Fibroblast of skin of left quadriceps (primary cell): ENCODE data around the gene MAT2B.

Experiments used
- DNase-seq, 2 experiments: peaks; one replicate each; pipeline ENCODE4 v3.0.0-alpha.2; 2013; ENCODE audit warnings: low read depth in 2 of 2

MAT2B gene

GRCh38 chr5:163505368-163506094 is at the start of gene MAT2B:
TSS of gene MAT2B (plus strand) at chr5:163505619. CDS start at chr5:163505687, 68 bp downstream.
- peak; percentile 84 to 88 for DNase-seq

- DNase-seq, result no peak
Measured at GRCh38 chr5:163456029-163456589, 49.3 kb upstream of the MAT2B start.

- no peak for DNase-seq
Measured at GRCh38 chr5:163456840-163457239, 48.6 kb upstream of the MAT2B start.

GRCh38 chr5:163458778-163459385 is 46.5 kb upstream of the MAT2B start:
- no peak for DNase-seq

- DNase-seq, result no peak
Measured at GRCh38 chr5:163459462-163459818, 46.0 kb upstream of the MAT2B start.

DNA sequence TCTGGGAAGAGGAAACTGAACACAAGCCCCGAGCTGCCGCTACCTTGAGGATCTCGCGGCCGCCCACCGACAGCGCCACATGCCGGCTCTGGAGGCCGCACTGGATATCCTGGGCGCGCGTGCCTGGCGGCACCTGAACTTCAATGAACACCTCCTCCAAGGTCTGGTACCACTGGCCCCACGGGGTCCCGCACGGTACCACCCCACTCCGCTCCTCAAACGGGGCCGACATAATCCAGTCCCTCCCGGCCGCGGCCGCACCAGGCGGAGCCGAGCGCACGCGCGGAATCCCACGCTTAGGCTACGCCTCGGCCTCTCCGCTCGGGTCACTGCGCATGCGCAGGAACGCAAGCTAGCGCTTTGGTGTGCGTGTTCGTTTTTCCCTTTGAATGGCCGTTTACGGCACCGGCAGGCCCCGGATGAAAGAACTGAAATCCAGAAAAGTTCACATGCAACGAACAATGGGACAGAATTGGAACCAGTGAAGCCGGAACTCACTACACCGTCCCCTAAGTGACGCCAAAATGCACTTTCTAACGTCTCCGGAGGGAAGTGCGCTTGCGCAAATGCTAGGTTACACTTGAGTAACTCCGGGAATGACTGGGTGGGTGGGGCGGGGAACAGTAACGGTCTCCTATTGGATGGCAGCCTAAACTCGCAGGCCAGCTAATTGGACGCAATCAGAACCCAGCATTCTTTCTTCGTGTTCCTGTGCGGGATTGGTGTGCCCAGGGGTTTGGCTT is 45.4 kb upstream of the MAT2B start, which contains the start of gene NUDCD2:
Gene NUDCD2 (minus strand): TSS at position 284 of the 743 bp plus-strand sequence. CDS start 52 bp downstream, at position 232.
- DNase-seq, result peak; percentile 98

GRCh38 chr5:163460562-163461171 is 44.8 kb upstream of the MAT2B start, which contains the start of gene HMMR:
TSS of gene HMMR (plus strand) at chr5:163460632. CDS start at chr5:163460693, 61 bp downstream.
- DNase-seq, result no peak

- no peak for DNase-seq
Measured at GRCh38 chr5:163463063-163463435, 42.4 kb upstream of the MAT2B start.

GRCh38 chr5:163467682-163468081 is 37.7 kb upstream of the MAT2B start:
- no peak for DNase-seq

DNA sequence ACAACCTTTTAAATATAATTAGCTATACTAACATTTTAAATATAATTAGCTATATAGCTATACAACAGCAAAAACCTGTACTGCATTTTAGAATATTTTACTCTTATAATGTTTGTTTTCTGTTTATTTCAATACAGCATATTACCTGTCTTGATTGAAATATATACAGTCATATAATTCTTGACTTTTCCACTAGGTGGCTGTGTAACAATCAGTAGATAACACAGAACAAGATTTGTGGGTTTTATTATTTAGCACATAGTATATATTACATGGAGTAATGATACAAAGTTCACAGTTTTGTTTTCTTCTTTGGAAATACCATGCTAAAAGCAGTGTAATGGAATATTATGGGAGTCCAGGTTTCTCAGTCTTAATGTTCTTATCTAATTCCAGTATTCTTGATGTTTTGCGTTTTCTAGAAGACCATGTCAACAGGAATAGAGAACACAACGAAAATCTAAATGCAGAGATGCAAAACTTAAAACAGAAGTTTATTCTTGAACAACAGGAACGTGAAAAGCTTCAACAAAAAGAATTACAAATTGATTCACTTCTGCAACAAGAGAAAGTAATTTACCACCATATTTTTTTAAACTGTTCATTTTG is 31.7 kb upstream of the MAT2B start:
- DNase-seq, result no peak

DNA sequence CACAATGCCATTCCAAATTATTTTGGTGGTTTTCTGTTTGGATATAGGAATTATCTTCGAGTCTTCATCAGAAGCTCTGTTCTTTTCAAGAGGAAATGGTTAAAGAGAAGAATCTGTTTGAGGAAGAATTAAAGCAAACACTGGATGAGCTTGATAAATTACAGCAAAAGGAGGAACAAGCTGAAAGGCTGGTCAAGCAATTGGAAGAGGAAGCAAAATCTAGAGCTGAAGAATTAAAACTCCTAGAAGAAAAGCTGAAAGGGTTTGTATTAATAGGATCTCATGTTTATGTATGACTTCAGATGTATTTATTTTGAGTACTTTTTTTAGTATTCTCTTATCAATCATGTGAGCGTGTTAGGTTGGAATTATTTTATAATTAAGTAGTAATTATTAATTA is 30.0 kb upstream of the MAT2B start:
- no peak for DNase-seq

DNA sequence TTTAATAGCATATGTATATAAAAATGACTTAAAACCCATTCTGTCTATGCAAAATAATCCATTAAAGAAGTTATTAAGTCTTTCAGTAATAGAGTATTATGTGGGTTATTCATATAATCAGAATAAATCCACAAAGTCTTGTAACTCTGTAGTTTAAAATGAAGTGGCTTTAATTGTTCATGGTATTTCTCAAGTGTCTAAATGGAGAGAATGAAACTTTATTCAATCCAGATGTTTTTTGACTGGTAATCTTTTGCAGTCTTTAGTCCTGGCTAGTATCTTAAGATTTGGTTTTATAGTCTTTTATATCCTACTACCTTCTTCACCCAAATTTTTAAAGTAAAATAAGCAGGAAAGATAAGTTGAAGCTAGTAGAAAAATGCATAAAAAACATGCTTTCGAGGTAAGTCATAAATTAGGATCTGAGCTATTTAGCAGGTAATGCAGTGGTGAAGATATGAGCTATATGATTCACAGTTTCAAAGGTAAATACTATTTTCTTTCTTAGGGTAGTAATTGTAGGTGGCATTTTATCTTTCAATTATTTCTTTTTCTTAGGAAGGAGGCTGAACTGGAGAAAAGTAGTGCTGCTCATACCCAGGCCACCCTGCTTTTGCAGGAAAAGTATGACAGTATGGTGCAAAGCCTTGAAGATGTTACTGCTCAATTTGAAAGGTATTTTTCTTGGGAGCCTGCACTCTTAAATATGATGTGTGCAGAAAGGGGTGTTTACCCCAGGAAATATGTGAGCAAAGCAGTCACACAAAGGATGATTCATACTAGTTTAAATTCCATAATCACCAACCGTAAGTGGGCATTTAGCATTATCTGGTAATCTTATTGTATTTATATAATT is 27.1 kb upstream of the MAT2B start:
- DNase-seq, result no peak

DNA sequence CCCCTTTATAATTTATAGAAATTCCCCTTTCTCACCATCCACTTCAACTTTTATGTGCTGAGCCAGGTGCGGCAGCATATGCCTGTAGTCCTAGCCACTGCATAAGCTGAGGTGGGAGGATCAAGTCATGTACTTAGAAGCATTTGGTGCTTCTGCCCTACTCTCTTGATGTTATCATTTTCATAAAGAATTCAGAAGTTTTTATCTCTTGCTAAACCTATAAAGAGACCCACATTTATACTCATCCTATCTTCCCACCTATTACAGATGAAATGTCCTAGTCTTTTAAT is 26.5 kb upstream of the MAT2B start:
- DNase-seq, result no peak

DNA sequence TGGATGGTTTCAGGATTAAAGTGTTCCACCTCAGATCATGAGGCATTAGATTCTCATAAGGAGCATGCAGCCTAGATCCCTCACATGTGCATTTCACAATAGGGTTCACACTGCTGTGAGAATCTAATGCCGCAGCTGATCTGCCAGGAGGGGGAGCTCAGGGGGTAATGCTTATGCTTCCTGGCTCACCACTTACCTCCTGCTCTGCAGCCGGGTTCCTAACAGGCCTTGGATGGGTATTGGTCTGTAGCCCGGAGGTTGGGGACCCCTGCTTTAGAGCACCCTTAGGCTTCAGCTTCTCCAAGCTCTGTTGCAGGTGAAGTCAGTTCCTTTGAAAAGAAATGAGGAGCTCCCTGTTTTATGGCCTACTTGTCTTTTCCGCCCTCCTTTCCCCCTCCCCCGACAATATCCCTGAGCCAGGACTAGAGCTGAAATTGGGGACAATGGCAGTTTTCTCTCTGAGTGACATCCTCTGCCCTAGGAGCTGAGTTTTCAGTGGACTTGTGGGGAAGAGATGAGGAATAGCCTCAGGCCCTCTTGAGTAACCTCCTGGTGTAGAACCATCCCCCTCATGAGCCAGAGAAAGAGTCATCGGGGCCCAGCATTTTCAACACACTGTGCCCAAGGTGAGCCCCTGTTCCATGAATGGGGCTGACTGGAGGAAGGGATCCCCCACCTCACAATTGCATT is 16.2 kb upstream of the MAT2B start:
- no peak for DNase-seq

GRCh38 chr5:163489745-163490075 is 15.7 kb upstream of the MAT2B start:
- DNase-seq, result no peak

- DNase-seq, result no peak
Measured at GRCh38 chr5:163496286-163496685, 9.1 kb upstream of the MAT2B start.

GRCh38 chr5:163497315-163497714 is 8.1 kb upstream of the MAT2B start:
- DNase-seq, result no peak

DNA sequence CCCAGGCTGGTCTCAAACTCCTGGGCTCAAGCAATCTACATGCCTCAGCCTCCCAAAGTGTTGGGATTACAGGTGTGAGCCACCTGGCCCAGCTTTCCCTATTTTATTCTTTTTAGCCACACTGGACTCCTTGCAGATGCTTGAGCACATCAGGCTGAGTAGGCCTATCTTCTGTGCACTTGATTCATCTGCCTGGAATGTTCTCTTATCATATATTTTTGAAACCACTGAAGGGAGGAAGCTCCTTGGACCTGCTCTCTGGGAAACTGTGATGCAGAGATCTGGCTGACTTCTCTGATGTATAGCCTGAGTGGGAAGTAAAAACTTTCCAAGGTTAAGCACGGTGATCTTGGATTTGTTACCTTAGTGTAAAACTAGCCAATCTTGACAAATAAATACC is 6.5 kb upstream of the MAT2B start:
- no peak for DNase-seq

- no peak for DNase-seq
Measured at GRCh38 chr5:163502521-163502920, 2.9 kb upstream of the MAT2B start.
